ENCODE results near the gene LY6G6F. TPM values are rescaled to one million over a fixed set of nuclear protein-coding genes. Genes with fewer than 3 reads are reported as not detected.

LY6G6F gene
- total and polyA plus RNA-seq, 2 donors (not counting 3 experiments of a cell fraction or from before 2014, with no cell fraction given) = not detected

DNA sequence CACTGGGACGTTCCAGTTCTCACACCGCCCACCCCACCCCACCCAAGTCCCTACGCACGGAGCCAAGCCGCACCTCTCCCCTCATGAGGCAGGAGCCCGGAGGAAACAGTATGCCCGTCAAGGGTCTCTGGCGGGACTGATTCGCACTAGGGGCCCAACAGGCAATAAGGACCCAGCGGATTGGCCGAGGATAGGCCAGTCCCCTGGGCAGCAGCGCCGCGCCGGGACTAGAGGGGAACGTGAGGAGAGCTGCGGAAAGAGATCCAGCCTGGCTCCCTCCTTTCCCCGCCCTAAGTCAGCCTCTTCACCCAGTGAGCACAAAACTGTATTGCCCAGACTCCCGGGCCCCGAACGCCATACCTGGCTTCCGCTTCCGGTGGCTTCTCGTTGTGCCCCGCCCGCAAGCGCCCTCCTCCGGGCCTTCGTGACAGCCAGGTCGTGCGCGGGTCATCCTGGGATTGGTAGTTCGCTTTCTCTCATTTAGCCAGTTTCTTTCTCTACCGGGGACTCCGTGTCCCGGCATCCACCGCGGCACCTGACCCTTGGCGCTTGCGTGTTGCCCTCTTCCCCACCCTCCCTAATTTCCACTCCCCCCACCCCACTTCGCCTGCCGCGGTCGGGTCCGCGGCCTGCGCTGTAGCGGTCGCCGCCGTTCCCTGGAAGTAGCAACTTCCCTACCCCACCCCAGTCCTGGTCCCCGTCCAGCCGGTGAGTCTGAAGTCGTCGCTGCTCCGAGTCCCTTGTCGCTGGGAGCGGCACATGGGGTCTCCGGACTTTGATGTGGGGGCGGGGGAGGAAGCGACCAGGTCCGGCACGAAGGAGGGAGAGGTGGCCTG, 40.9 kb upstream of the LY6G6F start, which contains the start of gene CSNK2B:
Gene CSNK2B, plus strand, starts transcription at position 580 of the 836 bp plus-strand sequence. CDS start 752 bp downstream, outside the sequence.
- Histone ChIP-seq H3K9ac (replicated peaks; ENCODE audit: extremely low read depth, insufficient read depth, low read length) (peak within 1 kb of the TSS; percentile 79), H3K4me3 (replicated peaks in 1 of 3; ENCODE audit: insufficient read depth in 1 of 3, low read depth in 1 of 3, low read length in 3 of 3) (peak within 1 kb of the TSS; percentile 70 to 94 (median 72)), H3K27me3 (ENCODE audit: control insufficient read depth in 2 of 2, insufficient read depth in 2 of 2, low read length in 2 of 2) (no peaks in the 10 kb centered on the region), H3K9me3 (replicated peaks; ENCODE audit: control insufficient read depth, insufficient read depth, low read length) (no peaks in the 10 kb centered on the region), H3K79me2 (ENCODE audit: control insufficient read depth, insufficient read depth, low read length) (peaks cover 32% of the 10 kb centered on the region), H4K20me1 (replicated peaks; ENCODE audit: control insufficient read depth, extremely low read depth, insufficient read depth, low read length) (no peaks in the 10 kb centered on the region), H3K9me1 (replicated peaks; ENCODE audit: control insufficient read depth, extremely low read depth, insufficient read depth, low read length) (no peaks in the 10 kb centered on the region), H2AFZ (ENCODE audit: low read depth, low read length) (peak within 1 kb of the TSS; percentile 60), H3K4me2 (ENCODE audit: insufficient read depth, low read length) (peak within 1 kb of the TSS; percentile 86), H3K36me3 (ENCODE audit: control insufficient read depth in 2 of 2, extremely low read depth in 1 of 2, insufficient read depth in 2 of 2, low read length in 2 of 2) (peaks cover 21 to 24% of the 10 kb centered on the region in 2 experiments), H3K27ac (ENCODE audit: insufficient read depth, low read depth, low read length) (peak within 1 kb of the TSS; percentile 77), H3K4me1 (ENCODE audit: control insufficient read depth, extremely low read depth, insufficient read depth, low read length) (peaks cover 28% of the 10 kb centered on the region)
- peak; percentile 97 for DNase-seq (ENCODE audit: low read depth, low spot score)
- dilution Hi-C loops (cut with MboI; ENCODE audit: extremely low pct_ligation_motif_present, low sequenced_read_pairs) (no loop called here), intact Hi-C loops (cut with micrococcal nuclease) (loop anchor here (1.0 to 10.0 kb wide), 7 partner anchors 13 to 529 kb away; partner anchors contain the start of genes ATP6V1G2, BAG6, GPSM3 and LY6G5C)
- POLR2A ChIA-PET = interaction anchor here (0.6 to 1.2 kb wide), 6 partner anchors 13 to 162 kb away, joined by 3 to 5 read pairs (median 4); partner anchors contain the start of genes ABHD16A, BAG6, HSPA1B and NFKBIL1
- CTCF ChIA-PET = interaction anchor here (1.3 to 1.7 kb wide), 2 partner anchors 26 to 141 kb away, joined by 4 read pairs; partner anchors contain the start of gene LSM2
- no TSS peak for BruUV-seq (replicated peaks)
- TF ChIP-seq POLR2A (IDR thresholded peaks at IDR 0.05; ENCODE audit: low read depth, low read length) = peak; percentile 54
- TF ChIP-seq, protein P1, sequence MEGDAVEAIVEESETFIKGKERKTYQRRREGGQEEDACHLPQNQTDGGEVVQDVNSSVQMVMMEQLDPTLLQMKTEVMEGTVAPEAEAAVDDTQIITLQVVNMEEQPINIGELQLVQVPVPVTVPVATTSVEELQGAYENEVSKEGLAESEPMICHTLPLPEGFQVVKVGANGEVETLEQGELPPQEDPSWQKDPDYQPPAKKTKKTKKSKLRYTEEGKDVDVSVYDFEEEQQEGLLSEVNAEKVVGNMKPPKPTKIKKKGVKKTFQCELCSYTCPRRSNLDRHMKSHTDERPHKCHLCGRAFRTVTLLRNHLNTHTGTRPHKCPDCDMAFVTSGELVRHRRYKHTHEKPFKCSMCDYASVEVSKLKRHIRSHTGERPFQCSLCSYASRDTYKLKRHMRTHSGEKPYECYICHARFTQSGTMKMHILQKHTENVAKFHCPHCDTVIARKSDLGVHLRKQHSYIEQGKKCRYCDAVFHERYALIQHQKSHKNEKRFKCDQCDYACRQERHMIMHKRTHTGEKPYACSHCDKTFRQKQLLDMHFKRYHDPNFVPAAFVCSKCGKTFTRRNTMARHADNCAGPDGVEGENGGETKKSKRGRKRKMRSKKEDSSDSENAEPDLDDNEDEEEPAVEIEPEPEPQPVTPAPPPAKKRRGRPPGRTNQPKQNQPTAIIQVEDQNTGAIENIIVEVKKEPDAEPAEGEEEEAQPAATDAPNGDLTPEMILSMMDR (IDR thresholded peaks at IDR 0.05; ENCODE audit: extremely low read depth in 1 of 2, insufficient read depth in 1 of 2, low read depth in 1 of 2, low read length in 2 of 2) = peak in 1 of 2 donors; percentile 13
- no peak for TF ChIP-seq MYC (IDR thresholded peaks at IDR 0.05; ENCODE audit: low read depth, low read length)
- TF ChIP-seq POLR2AphosphoS5 (IDR thresholded peaks at IDR 0.05; ENCODE audit: insufficient read depth, low read depth, low read length) = peak; percentile 80
- peak; percentile 99 for FAIRE-seq

Data from endothelial cell of umbilical vein (primary cell).